IPS-NIHi11 (cell line): ENCODE data around the gene MMP24.
"Not testable (repeated sequence)": the region's sequence is repeated elsewhere in the genome, so short reads cannot be mapped to it uniquely, and the experiment has no call there.

Experiments used
- DNase-seq: peaks from one replicate; pipeline ENCODE4 v3.0.0; 2012; ENCODE audit warnings: mixed read lengths, low spot score

Gene MMP24

GRCh38 chr20:35216541-35216940 lies 9.9 kb upstream of the MMP24 start:
- no peak for DNase-seq

GRCh38 chr20:35223941-35224340 lies 2.5 kb upstream of the MMP24 start:
- no peak for DNase-seq

DNA sequence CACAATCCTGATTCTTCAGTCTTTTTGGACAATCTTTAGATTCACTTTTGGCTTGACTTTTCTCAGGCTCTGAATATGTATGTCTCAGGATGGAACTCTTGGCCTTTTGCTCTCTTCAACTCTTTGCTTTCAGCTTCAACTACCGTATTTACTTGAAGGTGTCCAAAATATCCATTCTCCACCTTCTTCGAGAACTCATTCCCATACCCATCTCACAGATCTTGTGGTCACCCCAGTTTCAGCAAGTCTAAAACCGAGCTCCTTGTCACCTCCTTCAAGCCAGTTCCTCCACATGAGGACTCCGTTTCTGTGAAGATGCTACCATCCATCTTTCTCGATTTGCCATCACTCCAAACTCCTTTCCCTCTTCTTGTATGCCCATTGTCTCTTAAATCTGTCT lies 2.0 kb upstream of the MMP24 start:
- DNase-seq = no peak

- DNase-seq = no peak
Measured at GRCh38 chr20:35225319-35226125, 968 bp upstream of the MMP24 start.

DNA sequence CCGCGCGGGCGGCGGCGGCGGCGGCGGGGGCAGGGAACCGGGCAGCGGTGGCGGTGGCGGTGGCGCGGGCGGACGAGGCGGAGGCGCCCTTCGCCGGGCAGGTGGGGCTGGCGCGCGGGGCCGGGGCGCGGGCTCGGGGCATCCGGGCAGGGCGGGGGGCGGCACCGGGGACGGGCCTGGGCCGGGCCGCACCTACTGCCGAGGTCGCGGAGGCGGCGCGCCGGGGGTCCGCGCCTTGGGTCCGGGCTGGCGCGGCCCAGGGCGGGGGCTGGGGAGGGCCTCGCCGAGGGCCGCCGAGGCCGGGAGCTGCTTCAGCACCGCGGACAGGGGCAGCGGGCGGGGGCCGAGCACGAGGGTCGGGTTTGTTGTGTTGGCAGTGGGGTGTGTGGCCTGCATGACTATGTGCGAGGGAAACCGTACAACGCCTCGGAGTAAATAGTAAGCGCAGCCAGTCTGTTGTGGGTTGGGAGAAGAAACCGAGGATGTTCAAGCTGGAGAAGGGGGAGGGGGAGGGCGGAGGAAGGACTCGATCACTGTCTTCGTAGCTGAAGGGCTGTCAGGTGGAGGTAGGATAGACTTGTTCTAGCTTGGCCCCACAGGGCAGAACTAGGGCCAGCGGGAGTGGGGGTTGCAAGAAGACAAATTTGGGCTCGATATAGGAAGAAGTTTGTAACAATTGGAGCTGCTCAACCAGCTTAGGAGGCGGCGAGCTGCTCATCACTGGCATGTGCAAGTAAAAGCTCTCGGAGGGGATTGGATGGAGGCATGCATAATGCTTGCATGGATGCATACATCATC lies 593 bp downstream of the MMP24 start:
- peak; percentile 93 for DNase-seq

DNA sequence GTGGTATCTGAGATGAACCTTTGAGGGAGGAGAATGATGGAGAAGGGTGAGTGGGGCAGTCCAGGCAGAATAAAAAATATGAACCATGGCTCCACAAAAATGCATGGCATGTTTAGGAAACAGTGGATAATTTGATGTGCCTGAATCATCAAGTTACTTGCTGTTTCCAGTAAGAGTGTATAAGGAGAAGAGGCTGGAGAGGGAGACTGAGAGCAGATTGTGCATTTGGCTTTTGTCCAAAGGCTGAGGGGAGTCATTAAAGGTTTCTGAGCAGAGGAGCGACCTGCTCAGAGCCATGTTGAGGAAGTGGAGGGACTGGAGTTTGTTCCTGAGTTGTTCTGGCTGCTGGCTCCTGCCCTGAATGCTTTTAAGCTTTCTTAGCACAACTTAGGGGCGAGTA lies 6.1 kb downstream of the MMP24 start:
- no peak for DNase-seq

- no peak for DNase-seq
Measured at GRCh38 chr20:35235881-35236280, 9.4 kb downstream of the MMP24 start.

- DNase-seq = no peak
Measured at GRCh38 chr20:35237486-35237885, 11.0 kb downstream of the MMP24 start.

DNA sequence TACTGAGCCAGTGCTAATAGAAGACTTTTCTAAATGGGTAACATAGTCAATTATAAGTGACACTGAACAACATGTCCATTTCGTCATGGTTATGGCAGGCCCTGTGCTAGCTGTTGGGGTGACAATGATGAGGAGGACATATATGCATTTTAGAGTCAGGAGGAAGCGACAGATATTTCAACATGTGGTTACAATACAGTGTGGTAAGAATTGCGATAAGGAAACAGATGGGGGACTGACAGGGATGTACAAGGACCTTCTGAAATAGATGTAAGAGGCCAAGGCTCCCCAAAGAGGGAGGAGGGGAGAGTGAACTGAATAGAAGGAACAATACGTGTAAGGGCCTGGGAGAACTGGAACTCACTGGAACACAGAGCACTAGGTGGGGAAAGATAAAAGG lies 11.7 kb downstream of the MMP24 start:
- DNase-seq = no peak

DNA sequence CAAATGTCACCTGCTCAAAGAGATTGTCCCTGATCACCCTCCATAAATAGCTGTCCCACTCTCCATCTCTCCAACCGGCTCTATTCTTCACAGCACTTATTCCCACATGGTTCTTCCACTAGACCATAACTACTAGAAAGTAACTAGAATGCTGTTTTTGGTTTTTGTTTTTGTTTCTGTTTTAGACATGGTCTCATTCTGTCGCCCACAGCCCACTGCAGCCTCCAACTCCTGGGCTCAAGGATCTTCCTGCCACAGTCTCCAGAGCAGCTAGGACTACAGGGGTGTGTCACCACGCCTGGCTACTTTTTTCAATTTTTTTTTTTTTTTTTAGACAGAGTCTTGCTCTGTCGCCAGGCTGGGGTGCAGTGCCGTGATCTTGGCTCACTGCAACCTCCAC lies 12.2 kb downstream of the MMP24 start:
- no peak for DNase-seq

GRCh38 chr20:35240083-35240810 lies 13.8 kb downstream of the MMP24 start:
- no peak for DNase-seq

DNA sequence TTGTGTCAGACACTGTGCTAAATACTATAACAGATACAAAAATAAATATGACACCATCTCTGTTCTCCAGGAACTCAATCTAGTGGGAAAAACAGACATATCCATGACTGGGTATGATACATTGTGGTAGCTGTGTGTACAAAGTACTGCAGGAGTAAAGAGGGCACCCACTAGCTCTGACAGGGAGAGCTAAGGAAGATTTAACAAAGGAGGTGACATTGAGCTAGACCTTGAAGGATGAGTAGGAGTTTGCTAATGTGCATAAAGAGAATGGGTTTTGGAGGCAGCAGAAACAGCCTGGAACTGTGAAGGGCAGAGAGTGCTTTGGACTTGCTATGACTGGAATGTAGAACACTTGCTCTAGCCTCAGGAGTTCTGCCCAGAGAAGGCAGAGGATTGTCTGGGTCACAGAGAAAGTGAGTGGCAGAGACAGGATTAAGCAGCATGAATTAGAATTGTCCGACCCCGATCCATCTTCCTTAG lies 14.4 kb downstream of the MMP24 start:
- no peak for DNase-seq

- DNase-seq = no peak
Measured at GRCh38 chr20:35243317-35243716, 16.8 kb downstream of the MMP24 start.

- DNase-seq = no peak
Measured at GRCh38 chr20:35243986-35244385, 17.5 kb downstream of the MMP24 start.

- DNase-seq = no peak
Measured at GRCh38 chr20:35246723-35247122, 20.2 kb downstream of the MMP24 start.

DNA sequence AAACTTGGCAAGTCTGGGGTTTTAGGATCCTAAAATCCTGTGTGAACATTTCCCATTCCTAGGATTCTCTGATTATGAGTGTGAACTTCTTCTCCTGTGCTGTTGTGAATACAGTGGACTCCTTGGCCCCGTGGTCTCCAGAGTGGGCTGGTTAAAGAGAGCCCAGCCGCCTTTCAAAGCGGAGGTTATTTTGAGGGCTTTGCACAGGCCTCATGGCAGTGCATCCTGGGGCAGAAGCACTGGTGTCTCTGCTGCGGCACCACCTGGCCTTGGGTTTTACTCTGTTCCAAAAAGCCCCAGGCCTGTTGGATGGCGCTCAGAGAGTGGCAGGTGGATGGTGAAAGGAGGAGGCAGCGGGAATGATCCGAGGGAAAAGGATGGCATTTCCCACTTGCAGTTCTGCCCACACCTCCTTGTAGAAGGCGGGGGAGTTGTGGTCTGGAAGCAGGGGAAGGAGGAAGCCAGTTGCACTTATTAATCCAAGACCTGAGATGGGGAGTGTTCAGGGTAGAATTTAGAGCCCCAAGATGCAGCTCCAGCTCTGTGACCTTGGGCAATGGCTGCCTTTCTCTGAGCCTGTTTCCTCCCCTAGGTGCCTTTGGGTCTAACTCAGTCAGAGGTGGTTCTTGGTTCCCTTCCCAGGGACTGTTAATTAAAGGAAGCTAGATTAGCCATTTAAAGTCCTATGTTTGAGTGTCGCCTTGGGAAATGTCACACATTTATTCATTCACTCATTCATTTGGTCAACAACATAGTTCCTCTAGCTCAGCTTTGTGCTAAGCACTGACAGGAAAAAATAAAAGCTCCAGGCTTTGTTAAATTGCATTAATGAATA lies 22.4 kb downstream of the MMP24 start:
- DNase-seq = peak; percentile 33

DNA sequence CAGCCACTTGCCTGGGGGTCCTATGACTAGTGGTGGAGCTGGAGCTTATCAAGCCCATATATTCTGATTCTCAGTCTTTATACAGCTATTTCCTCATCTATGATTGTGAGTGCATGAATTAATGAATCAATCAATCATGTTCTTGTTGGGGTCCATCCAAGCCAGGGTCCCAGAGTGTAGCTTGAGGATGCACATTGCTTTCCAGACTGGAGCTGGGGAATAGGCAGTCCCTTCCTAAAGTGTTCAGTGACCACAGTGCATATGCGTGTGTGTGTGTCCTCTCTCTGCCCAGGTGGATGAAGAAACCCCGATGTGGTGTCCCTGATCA lies 25.1 kb downstream of the MMP24 start:
- DNase-seq = no peak

- DNase-seq = no peak
Measured at GRCh38 chr20:35252037-35252461, 25.6 kb downstream of the MMP24 start.

GRCh38 chr20:35252598-35252997 lies 26.1 kb downstream of the MMP24 start:
- DNase-seq = not testable (repeated sequence)

DNA sequence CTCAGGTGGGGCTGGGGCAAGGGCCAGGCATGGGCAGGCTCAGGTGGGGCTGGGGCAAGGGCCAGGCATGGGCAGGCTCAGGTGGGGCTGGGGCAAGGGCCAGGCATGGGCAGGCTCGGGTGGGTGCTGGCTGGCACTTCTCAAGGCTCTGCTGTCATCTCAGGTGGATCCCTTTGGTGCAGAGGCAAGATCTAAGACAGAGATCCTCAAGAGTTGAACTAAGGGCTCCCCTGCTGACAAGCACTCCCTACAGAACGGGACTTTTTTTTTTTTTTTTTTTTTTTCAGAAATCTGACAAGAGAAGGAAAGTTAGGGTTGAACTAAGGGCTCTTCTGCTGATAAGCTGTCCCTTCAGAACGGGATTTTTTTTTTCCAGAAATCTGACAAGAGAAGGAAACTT lies 26.5 kb downstream of the MMP24 start:
- no peak for DNase-seq

GRCh38 chr20:35254448-35254999 lies 28.0 kb downstream of the MMP24 start:
- DNase-seq = no peak
